Left lobe of liver (tissue), 2 donors: ENCODE measurements around the gene PSMD5. TPM values are rescaled to one million over a fixed set of nuclear protein-coding genes. Genes with fewer than 3 reads are reported as not detected.

ENCODE experiments used
- ATAC-seq: fragments of 200-7000 bp; cut with Tn5 transposase; one replicate; pipeline ENCODE4 v1.9.1; 2020; ENCODE audit warnings: mild to moderate bottlenecking, moderate library complexity
- DNase-seq: peaks from one replicate; pipeline ENCODE4 v3.0.0-alpha.2; 2020; ENCODE audit warnings: low spot score
- total RNA-seq: library from RNA; stranded (reverse); gene quantifications from one replicate; pipeline ENCODE4 v1.2.1, GENCODE V29; 2021
- donor health status: DM: no; HTN: no; CAD: no; lungs with moderate emphysema.
- donor health status: DM: no; HTN: yes; CAD: no.

The PSMD5 gene
- total RNA-seq, 1 donor from 2014 or later: 44.4 TPM

DNA sequence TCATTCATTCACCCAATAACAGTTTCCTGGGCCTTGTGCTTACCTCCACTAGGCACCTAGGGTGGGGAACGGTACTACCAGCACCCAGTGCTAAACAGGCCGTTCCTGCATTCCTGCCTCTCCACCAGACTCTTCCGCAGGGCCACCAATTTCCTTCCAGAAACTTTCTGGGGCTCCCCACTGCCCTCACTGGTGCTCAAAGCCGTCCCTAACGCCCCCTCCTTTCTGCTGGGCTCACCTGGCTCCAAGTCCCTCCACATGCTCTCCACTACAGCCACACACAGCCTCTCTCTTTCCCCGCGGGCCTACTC is 32.9 kb upstream of the PSMD5 start:
- DNase-seq (no peak), ATAC-seq (no peak)

DNA sequence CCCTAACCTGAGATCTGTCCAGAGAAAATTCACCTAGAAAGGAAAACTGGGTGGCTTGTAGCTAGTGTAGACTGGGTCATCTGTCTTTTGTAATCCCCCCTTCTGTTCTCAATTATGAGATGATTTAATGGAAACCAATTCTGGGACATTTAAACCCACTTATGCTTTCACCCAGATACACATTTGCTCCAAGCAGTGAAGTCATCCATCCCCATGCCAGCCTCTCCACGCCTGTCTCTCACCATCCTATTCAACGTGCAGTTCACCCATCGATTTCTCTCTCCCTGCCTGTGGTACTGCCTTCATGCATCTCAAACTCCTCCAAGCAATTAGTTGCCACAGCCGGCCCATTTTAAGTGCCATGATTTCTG is 32.5 kb upstream of the PSMD5 start:
- DNase-seq (no peak), ATAC-seq (no peak)

DNA sequence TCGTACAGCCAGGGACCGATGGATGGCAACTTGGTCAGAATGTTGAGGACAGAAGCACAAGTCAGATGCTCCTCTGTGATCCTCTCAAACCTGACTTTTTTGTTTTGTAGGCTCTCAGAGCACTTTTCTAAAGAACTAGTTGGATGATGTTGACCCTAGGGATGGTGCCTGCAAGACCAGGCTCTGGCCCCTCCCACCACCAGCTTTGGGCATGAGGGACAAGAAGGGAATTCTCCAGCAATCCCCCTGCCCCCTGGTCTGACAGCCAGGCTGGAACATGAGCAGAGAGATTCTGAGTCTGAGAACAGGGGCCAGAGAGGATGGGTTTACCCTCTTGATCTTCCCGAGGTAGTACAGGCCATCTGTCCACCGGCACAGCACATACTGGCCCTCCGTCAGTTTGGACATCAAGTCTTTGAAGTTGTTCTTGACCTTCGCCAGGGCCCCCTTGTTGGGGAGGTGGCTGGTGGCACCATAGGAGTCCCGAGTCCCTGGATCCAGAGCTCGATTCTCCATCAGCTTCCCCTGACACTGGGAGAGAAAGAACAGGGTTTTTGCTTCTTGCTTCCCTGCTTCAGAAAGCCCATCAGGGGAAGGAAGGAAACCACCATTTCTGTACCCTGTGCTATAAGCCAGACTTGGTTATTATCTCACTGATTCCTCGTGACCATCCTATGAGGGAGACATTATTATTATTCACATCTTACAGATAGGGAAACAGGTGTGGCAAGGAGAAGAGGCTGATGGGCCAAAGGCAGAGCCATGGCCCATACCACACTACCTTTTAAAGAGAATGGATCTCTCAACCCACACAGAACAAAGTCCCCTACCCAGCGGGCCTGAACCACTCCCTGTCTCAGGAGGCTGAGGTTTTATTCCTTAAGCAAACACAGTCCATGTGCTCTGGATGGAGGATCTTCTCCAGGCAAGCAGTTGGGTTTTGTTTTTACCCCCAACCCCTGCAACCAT is 31.8 kb upstream of the PSMD5 start:
- DNase-seq (no peak), ATAC-seq (no peak)

DNA sequence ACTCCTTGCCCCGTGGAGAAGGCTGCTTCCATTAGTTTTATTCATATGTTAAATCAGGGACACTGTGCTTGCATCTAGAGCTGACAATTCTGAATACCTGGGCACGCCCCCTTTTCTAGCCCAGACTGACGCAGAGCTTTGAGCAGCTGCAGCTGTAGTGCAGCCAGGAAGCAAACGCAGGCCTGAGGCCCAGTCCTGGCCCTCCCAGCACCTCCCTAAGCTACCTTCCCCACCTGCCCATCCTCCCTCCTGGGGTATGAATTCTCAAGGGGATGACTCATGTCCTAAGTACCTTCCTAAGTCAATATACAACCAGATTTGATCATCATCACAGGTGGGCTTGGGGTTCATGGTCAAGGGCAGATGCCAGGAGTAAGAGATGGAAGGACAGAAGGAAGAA is 30.8 kb upstream of the PSMD5 start:
- DNase-seq (no peak), ATAC-seq (no peak)

DNA sequence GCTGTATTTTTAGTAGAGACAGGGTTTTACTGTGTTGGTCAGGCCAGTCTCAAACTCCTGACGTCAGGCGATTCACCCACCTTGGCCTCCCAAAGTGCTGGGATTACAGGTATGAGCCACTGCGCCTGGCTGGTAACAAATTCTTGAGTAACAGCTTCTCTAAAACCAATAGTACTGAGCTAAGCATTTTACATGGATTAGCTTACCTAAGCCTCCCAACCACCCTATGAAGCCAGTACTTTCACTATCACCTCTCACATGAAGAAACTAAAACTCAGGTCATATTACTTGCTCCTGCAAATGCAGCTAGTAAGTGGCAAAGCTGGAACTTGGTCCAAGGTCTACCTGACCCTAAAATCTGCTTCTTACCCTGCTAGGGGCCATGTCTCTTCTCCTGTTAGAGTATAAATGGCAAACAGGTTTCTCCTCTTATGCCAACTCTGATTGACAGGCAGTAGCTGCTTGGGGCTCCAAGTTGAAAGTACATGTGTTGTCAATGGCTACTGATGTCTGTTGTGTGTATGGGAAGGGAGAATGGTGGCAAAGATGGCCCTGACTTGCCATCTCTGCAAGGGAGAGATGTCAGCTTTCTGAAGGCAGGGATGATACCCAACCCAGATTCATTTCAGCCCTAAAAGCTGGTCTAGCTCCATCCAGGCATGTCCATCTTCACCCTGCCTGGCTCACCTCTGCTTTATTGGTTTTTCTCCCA is 30.2 kb upstream of the PSMD5 start:
- DNase-seq: no peak
- peak; percentile 13 for ATAC-seq

DNA sequence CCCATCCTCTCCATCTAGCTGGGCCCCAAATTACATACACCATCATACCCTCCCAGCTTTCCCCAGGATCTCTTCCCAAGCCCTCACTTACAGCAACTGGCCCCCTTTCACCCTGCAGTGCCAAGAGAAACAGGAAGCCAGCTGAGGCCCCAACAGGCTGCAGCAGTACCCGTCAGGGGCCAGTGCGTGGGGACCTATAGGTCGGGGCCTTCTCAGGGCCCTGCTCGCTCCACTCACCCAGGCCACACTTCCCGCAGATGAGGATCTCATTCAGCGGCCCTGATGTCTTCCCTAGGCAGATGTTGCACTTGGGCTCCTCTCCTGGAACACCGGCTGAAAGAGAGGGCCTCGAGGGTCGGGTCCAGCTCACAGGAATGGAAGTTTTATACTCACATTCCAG is 27.5 kb upstream of the PSMD5 start:
- ATAC-seq (no peak), DNase-seq (no peak)

DNA sequence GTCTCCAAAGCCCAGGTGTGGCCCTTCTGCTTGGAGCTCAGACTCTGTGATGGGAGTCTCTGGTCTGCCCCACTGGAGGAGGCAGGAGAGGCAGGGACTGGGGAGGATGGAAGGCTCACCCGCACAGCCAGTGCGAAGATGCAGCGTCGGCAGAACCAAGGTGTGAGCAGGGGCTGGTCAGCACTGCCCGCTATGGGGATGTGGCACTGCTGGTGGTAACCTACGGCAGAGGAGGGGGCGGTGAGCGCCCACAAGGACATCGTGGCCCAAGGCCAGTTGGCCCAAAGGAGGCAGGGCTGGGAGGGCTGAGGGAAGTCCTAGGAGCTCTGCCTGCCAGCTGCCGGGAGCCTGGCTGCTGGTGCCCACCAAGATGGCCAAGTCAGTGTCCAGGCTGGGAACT is 27.0 kb upstream of the PSMD5 start:
- ATAC-seq (no peak), DNase-seq (no peak)

DNA sequence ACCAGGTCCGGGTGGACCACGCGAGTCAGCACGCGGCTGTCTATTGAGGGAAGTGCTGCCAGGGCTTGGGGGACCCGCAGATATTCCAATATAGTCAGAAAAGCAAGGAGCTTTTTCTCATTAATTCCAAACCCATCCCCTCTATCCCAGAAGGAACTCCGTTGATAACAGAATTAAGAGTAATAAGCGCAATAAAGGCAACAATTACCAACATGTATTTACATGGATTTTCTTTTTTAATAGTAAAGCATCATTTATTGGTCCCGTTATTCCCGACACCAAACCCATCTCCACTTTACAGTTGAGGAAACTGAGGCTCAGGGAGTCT is 26.6 kb upstream of the PSMD5 start:
- no peak for ATAC-seq
- DNase-seq: no peak

DNA sequence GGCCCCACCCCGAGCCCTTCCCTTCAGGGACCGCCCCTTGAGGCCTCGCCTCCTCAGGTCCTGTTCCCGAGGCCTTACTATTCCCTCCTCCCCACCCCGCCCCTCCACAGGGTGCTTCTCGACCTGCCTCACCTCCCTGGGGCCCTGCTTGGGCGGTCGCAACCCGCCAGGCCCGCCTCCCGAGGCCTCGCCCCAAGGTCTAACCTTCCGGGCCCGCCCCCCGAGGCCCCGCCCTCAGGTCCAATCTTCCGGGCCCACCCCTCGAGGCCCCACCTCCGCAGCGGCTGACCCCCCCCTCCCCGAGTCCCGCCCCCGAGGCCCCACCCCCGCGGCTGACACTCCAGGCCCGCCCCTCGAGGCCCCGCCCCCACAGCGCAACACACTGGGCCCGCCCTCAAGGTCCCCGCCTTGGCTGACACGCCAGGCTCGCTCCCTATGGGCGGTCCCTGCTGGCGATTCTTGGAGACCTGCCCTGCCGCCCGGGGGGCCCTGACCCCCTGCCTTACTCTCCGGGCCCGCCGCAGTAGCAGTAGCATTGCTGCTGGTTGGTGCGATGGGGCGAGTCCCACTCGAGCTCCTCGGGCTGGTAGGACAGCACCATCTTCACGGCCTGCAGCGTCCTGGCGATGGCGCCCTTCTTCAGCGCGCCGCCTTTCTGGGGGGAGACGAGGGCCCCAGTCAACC is 26.1 kb upstream of the PSMD5 start:
- DNase-seq (peak; percentile 99), ATAC-seq (peak; percentile 92)

DNA sequence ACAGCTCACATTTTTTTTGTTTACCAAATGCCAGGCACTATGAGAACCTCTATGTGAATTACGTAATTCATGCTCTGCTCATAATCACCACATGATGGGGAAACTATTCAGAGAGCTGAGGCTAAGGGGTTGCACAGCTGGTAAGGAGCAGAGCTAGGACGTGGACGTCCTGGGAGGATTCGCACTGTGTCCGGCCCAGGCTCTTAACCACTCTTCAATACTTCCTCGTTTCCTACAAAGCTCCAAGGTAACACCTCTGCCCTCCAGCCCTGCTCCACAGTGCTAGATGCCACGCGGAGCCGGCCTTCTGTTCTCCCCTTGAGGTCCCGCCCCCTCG is 25.6 kb upstream of the PSMD5 start:
- no peak for ATAC-seq
- DNase-seq: no peak

DNA sequence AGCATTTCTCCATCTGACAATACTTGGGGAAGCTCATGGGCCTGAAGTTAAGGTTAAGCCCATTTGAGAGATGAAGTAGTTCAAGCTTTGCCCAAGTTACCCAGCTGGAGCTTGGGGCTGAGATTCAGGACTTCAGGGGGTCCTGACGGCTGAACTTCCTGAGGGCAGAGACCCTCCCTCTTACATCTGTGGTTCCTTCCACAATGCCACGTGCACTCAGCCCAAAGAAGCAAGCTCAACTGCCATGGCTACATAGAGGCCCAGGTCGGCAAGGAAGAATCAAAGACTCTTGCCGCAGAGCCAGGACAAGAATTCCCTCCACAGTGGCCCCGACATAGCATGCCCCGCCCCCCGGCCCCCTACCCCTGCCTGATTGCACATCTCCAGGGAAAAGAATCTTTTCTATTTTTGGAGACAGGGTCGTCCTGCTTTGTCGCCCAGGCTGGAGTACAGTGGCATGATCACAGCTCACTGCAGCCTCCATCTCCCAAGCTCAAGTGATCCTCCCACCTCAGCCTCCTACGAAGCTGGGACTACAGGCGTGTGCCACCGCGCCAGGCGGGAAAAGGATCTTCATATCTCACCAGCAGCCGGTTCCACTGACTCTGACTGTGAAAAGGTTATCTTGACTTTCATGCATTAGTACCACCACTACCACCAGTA is 25.1 kb upstream of the PSMD5 start:
- DNase-seq (no peak), ATAC-seq (no peak)

DNA sequence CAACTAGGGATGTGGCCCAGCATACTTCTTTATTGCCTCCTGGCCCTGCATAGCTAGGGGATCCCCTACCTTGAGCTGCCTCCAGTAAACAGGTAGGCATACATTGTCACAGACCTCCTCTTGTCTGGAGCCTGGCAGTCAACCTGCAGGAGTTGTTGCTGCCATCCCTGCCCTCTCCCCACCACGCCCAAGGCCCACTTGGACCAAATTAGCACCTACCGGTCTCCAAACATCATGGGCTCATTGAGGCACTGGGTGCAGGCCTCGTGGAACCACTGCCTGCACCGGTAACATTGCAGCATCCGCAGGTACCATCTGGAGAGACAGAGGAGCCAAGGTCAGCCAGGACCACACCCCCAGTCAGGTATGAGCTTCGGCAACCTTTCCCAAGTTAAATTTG is 23.9 kb upstream of the PSMD5 start:
- no peak for ATAC-seq

DNA sequence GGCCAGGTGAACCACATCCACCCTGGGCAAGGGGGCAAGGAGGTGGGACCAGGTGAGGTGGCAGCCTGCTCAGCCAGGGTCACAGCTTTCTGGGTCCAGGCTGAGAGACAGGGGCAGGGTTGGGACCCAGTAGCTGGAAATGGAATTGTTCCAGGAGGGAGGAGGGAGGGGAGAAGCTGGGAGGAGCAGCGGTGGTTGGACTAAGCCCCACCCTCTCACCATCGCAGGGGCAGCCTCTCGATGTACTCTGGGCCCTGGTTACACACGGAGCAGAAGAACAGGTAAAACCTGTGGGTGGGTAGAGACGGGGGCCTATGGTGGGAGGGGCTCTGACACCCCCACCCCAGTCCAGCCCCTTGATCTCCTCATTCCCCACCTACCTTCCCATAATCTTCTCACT is 23.1 kb upstream of the PSMD5 start:
- DNase-seq (no peak), ATAC-seq (no peak)

More for the DNA sequence above, 23.9 kb upstream of the PSMD5 start:
- no peak for DNase-seq

DNA sequence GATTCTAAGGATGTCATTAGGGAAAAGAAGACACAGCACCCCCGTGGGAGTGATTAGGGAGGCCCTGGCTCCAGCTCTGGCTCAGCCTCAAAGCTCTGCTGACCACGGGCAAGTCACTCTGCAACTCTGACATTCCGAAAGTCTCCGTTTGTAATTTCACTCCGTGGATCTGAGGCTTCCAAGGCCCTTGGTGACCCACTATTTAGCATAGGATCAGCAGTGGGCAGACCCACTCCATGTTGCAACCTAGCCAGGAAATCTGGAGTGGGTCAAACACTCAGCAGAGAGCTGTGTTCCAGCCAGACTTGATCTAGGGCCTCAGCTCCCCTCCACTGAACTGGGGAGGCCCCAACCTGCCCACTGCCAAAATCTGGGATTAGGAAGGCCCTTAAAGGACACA is 22.5 kb upstream of the PSMD5 start:
- no peak for DNase-seq
- no peak for ATAC-seq

DNA sequence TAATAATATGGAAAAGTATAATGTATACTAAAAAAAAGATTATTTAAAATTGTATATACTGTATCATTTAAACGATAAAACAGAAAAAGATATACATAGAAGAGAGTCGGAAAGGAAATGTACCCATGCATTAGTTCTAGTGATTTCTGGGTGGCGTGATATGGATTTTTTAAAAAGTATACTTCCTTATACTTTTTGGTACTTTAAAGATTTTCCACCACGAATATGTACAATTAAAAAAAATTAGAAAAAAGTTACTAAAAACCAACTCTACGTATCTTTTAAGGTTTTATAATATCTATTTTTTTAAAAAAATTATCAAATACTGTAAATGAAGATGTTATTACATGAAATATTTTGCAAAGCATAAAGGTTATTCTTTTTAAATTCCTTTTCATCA is 22.0 kb upstream of the PSMD5 start:
- DNase-seq: no peak
- no peak for ATAC-seq

DNA sequence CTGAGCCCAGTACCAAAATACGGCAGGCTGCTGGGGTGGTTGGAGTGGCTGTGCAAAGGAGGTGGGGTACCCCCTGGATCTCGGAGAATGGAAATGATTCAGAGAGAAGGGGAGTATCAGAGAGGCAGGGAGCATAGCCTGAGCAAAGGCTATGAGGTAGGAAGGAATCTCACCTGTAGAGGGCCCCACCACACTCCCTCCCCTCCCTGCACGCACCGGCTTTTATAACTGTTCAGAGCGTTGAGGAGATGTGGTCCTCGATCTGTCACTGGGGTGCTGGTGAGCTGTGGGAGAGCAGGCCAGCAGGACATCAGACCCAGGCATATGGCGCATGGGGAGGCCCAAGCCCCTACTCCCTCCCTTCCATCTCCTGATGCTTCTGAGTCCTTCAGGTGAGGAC is 21.1 kb upstream of the PSMD5 start:
- ATAC-seq (no peak), DNase-seq (no peak)

DNA sequence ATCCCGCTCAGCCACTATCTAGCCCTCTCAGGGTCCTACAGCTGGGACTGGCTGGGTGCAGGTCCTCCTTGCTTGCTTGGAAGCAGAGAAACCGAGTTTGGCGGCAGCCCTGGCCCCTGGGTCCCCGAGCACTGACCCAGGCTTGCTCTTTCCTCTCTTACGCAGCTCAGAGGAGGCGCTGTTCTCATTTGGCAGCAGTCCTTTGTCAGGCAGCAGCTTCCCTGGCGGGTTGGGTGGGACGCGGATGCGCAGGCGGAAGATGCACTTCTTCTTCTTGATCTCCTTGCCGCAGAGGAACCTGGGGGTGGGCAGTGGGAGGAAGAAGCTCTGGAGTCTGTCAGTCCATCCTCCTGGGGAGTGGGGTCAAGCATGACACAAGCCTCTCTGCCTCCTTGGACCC is 19.7 kb upstream of the PSMD5 start:
- no peak for DNase-seq
- no peak for ATAC-seq

DNA sequence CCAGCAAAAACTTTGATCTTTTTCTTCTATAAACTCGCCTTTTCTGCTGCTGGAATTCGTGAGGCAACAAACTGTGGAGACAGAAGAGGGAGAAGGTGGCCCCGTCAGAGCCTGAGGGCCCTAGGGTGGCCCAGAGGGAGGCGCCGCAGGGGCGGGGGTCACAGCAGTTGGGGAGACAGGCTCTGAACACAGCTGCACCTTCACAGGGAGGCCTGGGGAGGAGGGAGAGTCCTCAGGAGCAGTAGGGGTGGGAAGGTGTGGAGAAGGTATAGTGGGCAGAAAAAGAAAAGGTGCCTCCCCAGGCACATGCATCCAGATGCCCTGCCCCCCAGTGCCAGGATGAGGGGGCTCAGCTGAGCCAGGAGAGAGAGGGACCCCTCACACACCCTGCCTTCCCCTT is 19.2 kb upstream of the PSMD5 start:
- ATAC-seq (no peak), DNase-seq (no peak)

DNA sequence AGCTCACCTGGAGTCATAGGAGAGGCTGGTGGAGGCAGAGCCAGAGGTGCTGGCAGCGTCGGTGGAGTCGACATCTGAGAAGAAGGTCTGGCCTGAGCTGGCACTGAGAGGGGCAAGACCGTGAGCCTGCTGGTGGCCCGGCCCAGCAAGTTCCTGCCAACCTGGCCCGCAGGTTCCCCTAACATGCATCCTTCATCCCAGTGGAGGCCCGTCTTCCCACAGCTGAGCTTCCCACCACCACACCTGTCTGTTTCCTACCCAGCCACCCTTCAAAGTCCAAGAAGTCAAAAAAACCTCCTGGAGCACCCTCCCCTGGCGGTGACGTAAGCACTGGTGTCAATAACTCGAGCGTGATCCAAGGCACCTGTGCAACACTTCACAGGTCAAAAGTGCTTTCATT is 17.4 kb upstream of the PSMD5 start:
- DNase-seq (no peak), ATAC-seq (no peak)

DNA sequence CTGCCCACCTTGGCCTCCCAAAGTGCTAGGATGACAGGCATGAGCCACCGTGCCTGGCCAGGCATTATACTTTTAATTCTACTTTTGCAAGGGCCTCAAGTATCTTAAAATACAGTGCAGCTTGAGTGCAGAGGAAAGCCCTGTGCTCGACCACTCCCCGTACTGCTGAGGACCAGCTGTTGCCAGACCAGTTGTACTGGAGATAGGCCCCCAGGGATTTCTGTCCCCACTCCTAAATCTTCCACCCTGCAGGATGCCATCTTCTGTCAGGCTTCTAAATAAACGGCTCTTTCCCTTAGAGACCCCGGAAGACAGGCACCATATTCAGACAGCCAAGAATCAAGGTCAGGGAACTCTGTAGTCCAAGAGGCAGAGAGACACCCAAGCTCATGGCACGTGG is 16.6 kb upstream of the PSMD5 start:
- DNase-seq (no peak), ATAC-seq (no peak)

DNA sequence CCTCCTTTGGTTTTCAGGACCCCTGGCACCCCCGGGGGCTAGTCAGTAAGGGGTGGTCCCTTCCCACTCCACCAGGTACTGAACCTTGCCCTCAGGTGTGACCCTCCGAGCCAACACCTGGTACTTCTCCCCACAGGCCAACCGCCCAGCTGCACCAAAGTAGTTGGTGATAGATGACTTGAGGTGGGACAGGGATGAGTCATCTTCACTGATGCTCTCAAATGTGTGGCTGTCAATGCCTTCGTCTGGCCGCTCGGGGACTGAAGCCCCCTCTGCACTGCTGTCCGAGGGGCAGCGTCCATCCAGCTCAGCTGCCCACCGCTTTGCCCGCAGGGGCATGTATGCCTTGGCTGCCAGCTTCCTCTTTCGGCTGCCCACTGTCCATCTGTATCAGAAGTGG is 15.2 kb upstream of the PSMD5 start:
- no peak for DNase-seq

DNA sequence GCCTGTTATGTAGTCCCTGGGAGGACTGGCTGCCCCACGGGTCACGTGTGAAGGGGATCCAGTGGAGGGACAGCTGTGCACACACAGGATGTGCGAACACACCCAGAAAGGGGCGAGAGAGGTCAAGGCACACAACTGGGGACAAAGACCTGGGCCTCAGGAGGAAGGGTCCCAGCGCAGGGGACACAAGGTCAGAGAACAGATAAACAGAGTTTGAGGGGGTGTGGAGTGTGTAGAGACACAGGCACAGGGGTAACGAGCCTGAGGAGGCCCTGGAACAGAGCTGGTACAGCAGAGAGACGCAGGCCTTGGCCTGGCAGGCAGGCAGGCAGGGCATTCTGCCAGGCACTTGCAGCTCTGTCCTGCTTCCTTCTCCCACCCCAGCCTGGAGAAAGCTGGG is 14.8 kb upstream of the PSMD5 start:
- peak; percentile 62 for ATAC-seq
- no peak for DNase-seq

More for the DNA sequence above, 15.2 kb upstream of the PSMD5 start:
- no peak for ATAC-seq
